ENCODE results near the gene ZNF414.
"Not testable (repeated sequence)": the region's sequence is repeated elsewhere in the genome, so short reads cannot be mapped to it uniquely, and the experiment has no call there.

ZNF414 gene, protein sequence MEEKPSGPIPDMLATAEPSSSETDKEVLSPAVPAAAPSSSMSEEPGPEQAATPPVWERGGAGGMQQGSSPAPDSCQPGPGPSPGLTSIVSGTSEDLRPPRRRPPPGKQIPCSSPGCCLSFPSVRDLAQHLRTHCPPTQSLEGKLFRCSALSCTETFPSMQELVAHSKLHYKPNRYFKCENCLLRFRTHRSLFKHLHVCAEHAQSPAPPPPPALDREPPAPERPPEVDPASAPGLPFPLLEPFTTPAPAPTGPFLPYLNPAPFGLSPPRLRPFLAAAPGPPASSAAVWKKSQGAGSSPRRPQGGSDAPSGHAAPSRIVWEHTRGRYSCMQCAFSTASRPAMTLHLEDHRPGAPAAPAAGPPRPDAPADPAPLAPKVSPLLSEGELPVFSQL

DNA sequence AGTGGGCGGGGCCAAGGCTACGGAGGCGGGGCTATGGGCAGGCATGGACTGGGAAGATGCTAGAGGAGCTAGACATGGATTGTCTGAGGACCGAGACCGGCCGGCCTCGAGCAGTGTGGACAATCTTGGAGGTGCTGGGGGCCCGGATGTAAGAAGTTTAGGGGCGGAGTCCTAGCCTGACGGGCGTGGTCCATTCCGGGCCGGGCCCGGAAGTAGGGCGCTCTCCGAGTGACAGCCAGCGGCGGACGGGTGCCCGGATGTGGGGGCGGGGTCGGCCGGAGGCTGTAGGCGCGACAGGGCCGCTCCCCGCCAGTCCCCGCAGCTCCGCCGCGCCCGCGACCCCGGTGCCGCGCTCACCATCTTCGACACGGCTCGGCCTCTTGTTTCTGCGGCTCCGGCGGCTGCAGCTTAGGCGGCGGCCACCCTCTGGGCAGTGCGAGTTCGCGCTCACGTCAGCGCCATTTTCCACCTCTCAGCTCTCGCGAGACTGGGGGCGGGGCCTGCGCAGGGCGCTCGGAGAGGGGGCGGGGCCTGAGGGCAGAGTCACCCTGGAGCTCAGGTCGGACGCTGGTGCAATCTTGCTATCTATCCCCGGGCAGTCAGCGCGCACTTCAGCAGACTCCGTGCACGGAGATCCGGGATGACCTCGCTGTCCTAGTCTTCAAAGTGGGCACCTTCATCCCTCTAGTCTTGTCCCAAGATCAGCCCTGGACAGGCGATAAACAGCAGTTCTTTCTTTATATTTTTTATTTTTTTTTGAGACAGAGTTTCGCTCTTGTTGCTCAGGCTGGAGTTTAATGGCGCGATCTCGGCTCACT is at the start of gene ZNF414:
TSS of gene ZNF414 (minus strand) at position 481 of the 818 bp plus-strand sequence. CDS start at position 360, 121 bp downstream.
- H3K9ac ChIP-seq (ENCODE audit: insufficient read length) = peak within 1 kb of the TSS; percentile 98
- no peak for DNase-seq (ENCODE audit: low read depth, low spot score)
- H3K4me3 ChIP-seq = peak within 1 kb of the TSS; percentile 95
- H3K27ac ChIP-seq = peak within 1 kb of the TSS; percentile 98
- H3K9me3 ChIP-seq (ENCODE audit: low read depth, low read length) = no peaks in the 10 kb centered on the region
- TF ChIP-seq FOXP2 (optimal IDR thresholded peaks at IDR 0.05; ENCODE audit: control extremely low read depth, extremely low read length, insufficient read depth) (peak; percentile 33), POLR2AphosphoS5 (IDR thresholded peaks at IDR 0.05; ENCODE audit: borderline replicate concordance, low read depth, low read length) (peak; percentile 88), EZH2 (IDR thresholded peaks at IDR 0.05) (no peak)
- peaks cover 4% of the 10 kb centered on the region; the same call in 1 of the 2 replicates for H3K36me3 ChIP-seq (ENCODE audit: insufficient read depth, low read length)

DNA sequence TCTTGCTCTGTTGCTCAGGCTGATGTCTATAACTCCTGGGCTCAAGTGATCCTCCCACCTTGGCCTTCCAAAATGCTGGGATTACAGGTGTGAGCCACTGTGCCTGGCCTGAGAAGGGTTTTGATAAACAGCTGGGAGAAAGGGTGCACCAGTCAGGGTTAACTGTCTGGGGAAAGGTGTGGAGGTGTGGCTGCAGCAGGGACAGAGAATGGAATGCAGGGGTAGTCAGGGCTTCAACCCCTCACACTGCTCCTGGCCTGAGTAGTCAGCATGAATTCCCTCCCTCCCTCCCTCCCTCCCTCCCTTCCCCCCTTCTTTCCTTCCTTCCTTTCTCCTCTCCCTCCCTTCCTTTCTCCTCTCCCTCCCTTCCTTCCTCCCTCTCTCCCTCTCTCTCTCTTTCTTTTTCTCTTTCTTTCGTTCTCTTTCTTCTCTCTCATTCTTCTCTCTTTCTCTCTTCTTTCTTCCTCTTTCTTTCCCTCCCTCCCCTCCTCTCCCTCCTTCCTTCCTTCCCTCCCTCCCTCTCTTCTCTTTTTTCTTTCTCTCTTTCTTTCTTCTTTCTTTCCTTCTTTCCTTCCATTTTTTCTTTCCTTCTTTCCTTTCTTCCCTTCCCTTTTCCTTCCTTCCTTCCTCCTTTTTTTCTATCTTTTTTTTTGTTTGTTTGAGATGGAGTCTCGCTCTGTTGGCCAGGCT is 47.3 kb upstream of the ZNF414 start:
- H3K36me3 ChIP-seq (ENCODE audit: insufficient read depth, low read length) = no peaks in the 10 kb centered on the region
- no peaks in the 10 kb centered on the region for H3K9me3 ChIP-seq (ENCODE audit: low read depth, low read length)
- no peak for DNase-seq (ENCODE audit: low read depth, low spot score)
- no peak overlapping the region for H3K9ac ChIP-seq (ENCODE audit: insufficient read length)
- H3K4me3 ChIP-seq = no peak overlapping the region
- TF ChIP-seq EZH2 (IDR thresholded peaks at IDR 0.05) = no peak
- no peak for TF ChIP-seq FOXP2 (optimal IDR thresholded peaks at IDR 0.05; ENCODE audit: control extremely low read depth, extremely low read length, insufficient read depth)
- TF ChIP-seq POLR2AphosphoS5 (IDR thresholded peaks at IDR 0.05; ENCODE audit: borderline replicate concordance, low read depth, low read length) = no peak
- no peak overlapping the region for H3K27ac ChIP-seq

DNA sequence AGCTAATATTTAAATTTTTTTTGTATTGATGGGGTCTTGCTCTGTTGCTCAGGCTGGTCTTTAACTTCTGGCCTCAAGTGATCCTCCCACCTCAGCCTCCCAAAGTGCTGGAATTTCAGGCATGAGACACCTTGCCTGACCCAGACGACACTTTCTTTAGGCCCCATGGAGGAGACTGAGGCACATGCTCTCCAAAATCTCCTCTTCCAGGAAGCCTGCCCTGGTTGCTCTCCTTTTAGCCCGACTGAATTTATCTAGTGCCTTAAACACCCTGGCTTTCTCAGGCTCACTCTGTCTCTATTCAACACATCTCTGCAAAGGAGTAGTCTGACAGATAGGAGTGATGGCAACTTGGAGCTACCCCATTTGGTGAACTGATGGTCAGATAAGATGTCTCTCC is 44.4 kb upstream of the ZNF414 start:
- no peak for TF ChIP-seq FOXP2 (optimal IDR thresholded peaks at IDR 0.05; ENCODE audit: control extremely low read depth, extremely low read length, insufficient read depth)
- no peak for TF ChIP-seq EZH2 (IDR thresholded peaks at IDR 0.05)
- H3K9ac ChIP-seq (ENCODE audit: insufficient read length) = no peak overlapping the region

DNA sequence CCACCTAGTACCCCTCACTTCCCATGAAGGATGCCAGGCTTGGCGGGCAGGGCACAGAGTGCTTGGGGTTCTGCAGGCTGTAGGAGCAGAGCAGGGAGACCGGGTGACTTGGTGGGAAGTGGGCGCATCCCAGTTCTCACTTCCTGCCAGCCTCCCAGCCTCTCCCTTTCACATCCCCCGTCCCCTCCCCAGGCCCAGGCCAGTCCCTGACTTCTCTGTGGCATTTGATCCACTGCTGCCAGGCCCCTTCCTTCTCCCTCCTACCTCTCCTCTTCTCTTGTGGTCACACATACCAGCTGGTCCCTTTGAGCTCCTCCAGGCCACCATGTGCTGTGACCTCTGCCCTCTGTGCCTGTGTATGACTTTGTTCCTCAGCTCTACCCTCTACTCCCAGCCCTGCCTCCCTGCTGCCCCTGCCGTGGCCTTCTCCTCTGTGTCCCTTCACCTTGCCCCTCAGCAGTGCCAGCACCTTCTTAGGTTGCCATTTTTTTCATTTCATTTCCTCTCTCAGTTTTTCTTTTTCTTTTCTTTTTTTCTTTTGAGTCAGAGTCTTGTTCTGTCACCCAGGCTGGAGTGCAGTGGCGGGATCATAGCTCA is 43.8 kb upstream of the ZNF414 start:
- no peak for DNase-seq (ENCODE audit: low read depth, low spot score)
- no peak for TF ChIP-seq POLR2AphosphoS5 (IDR thresholded peaks at IDR 0.05; ENCODE audit: borderline replicate concordance, low read depth, low read length)
- TF ChIP-seq FOXP2 (optimal IDR thresholded peaks at IDR 0.05; ENCODE audit: control extremely low read depth, extremely low read length, insufficient read depth) = no peak
- no peak for TF ChIP-seq EZH2 (IDR thresholded peaks at IDR 0.05)
- Histone ChIP-seq H3K4me3 (no peak overlapping the region), H3K27ac (no peak overlapping the region), H3K9me3 (ENCODE audit: low read depth, low read length) (no peaks in the 10 kb centered on the region), H3K36me3 (ENCODE audit: insufficient read depth, low read length) (no peaks in the 10 kb centered on the region), H3K9ac (ENCODE audit: insufficient read length) (no peak overlapping the region)

More for the DNA sequence above, 44.4 kb upstream of the ZNF414 start:
- no peak for DNase-seq (ENCODE audit: low read depth, low spot score)
- no peaks in the 10 kb centered on the region for H3K9me3 ChIP-seq (ENCODE audit: low read depth, low read length)
- H3K27ac ChIP-seq = no peak overlapping the region
- no peak overlapping the region for H3K4me3 ChIP-seq
- no peaks in the 10 kb centered on the region for H3K36me3 ChIP-seq (ENCODE audit: insufficient read depth, low read length)

DNA sequence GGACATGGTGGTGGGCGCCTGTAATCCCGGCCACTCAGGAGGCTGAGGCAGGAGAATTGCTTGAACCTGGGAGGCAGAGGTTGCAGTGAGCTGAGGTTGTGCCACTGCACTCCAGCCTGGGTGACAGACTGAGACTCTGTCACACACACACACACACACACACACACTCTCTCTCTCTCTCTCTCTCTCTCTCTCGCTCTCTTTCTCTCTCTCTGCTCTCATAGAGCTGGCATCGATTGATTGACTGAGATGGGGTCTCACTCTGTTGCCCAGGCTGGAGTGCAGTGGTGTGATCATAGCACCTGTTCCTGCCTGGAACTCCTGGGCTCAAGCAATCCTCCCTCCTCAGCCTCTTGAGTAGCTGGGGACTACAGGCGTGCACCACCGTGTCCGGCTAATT is 39.8 kb upstream of the ZNF414 start:
- not testable (repeated sequence) for H3K27ac ChIP-seq; H3K9me3 ChIP-seq (ENCODE audit: low read depth, low read length); H3K9ac ChIP-seq (ENCODE audit: insufficient read length); H3K4me3 ChIP-seq; DNase-seq (ENCODE audit: low read depth, low spot score); H3K36me3 ChIP-seq (ENCODE audit: insufficient read depth, low read length)

DNA sequence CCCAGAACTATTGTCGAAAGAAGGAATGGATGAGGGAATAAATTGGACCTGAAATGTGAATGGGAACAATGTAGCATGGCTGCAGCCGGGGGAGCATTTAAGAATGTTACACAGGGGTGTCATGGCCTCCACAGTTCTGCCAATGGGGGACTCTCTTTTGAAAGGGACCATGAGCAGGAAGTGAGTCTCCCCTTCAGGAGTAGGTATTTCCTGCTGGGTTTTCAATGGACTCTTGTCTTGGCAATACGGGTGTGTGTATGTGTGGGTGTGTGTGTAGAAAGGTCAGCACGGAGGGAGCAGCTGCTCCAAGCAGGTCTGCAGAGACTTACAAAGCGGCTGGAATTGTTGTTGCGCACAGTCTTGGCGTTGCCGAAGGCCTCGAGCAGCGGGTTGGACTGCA is 38.8 kb upstream of the ZNF414 start:
- Histone ChIP-seq H3K4me3 (no peak overlapping the region), H3K36me3 (ENCODE audit: insufficient read depth, low read length) (no peaks in the 10 kb centered on the region), H3K9me3 (ENCODE audit: low read depth, low read length) (no peaks in the 10 kb centered on the region), H3K27ac (no peak overlapping the region), H3K9ac (ENCODE audit: insufficient read length) (no peak overlapping the region)
- DNase-seq (ENCODE audit: low read depth, low spot score) = peak; percentile 56
- no peak for TF ChIP-seq POLR2AphosphoS5 (IDR thresholded peaks at IDR 0.05; ENCODE audit: borderline replicate concordance, low read depth, low read length)
- no peak for TF ChIP-seq EZH2 (IDR thresholded peaks at IDR 0.05)
- no peak for TF ChIP-seq FOXP2 (optimal IDR thresholded peaks at IDR 0.05; ENCODE audit: control extremely low read depth, extremely low read length, insufficient read depth)

DNA sequence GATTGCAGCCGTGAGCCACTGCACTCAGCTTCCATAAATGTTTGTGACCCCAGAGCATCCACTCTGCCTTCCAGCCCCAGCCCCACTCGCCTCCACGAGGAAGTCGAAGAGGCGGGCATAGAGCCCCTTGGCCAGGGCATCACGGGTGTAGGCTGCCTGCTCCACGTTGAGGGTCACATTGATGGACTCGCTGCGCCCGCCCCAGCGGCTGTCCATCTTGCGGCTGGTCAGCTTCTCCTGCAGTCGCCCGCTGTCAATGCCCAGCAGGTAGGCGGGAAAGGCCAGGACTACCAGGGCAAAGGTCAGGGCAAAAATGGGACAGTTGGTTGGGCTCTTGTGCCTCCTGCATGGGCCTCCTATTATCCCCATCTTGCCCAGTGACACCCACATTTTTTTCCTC is 36.1 kb upstream of the ZNF414 start:
- TF ChIP-seq POLR2AphosphoS5 (IDR thresholded peaks at IDR 0.05; ENCODE audit: borderline replicate concordance, low read depth, low read length) (no peak), EZH2 (IDR thresholded peaks at IDR 0.05) (no peak), FOXP2 (optimal IDR thresholded peaks at IDR 0.05; ENCODE audit: control extremely low read depth, extremely low read length, insufficient read depth) (no peak)
- H3K9ac ChIP-seq (ENCODE audit: insufficient read length) = no peak overlapping the region
- H3K9me3 ChIP-seq (ENCODE audit: low read depth, low read length) = no peaks in the 10 kb centered on the region
- no peak overlapping the region for H3K4me3 ChIP-seq
- H3K36me3 ChIP-seq (ENCODE audit: insufficient read depth, low read length) = no peaks in the 10 kb centered on the region
- H3K27ac ChIP-seq = no peak overlapping the region
- DNase-seq (ENCODE audit: low read depth, low spot score) = no peak

DNA sequence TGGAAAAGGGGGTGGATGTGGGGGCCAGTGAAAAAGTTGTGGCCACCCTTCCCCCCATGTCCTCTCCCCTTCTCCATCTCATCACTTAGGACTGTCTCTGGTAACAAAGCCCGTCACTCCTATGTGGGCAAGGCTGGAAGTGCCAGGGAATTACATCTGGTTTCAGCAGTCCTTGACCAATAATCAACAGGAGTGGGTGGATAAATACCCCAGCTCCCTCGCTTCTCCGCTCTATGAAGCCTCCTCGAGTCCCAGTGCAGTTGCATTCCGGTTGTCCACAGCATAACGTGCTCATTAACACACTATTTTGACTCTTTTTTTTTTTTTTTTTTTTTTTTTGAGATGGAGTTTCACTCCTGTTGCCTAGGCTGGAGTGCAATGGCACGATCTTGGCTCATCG is 31.8 kb upstream of the ZNF414 start:
- Histone ChIP-seq H3K9me3 (ENCODE audit: low read depth, low read length) (no peaks in the 10 kb centered on the region), H3K4me3 (no peak overlapping the region), H3K36me3 (ENCODE audit: insufficient read depth, low read length) (no peaks in the 10 kb centered on the region), H3K9ac (ENCODE audit: insufficient read length) (no peak overlapping the region), H3K27ac (no peak overlapping the region)
- no peak for DNase-seq (ENCODE audit: low read depth, low spot score)
- TF ChIP-seq POLR2AphosphoS5 (IDR thresholded peaks at IDR 0.05; ENCODE audit: borderline replicate concordance, low read depth, low read length) (no peak), EZH2 (IDR thresholded peaks at IDR 0.05) (no peak), FOXP2 (optimal IDR thresholded peaks at IDR 0.05; ENCODE audit: control extremely low read depth, extremely low read length, insufficient read depth) (no peak)
